Ascending aorta (tissue), 2 donors: ENCODE data around the gene NDUFS6. TPM values are rescaled to one million over a fixed set of nuclear protein-coding genes. Genes with fewer than 3 reads are reported as not detected.

Experiments used
- DNase-seq, 2 donors: peaks; one replicate each; pipeline ENCODE4 v3.0.0-alpha.2; 2019; ENCODE audit warnings: low spot score in 2 of 2
- H3K27ac ChIP-seq, 2 donors: fragments of 200-600 bp; sonication (generic); one replicate each; pipeline ENCODE4 v1.5.1; 2016 to 2017; ENCODE audit warnings: mild to moderate bottlenecking in 1 of 2
- H3K27me3 ChIP-seq: fragments of 200-600 bp; sonication (generic); one replicate; pipeline ENCODE4 v1.5.1; 2017
- H3K36me3 ChIP-seq, 2 donors: fragments of 200-600 bp; sonication (generic); one replicate each; pipeline ENCODE4 v1.5.1; 2016
- H3K4me1 ChIP-seq, 2 donors: fragments of 200-600 bp; sonication (generic); one replicate each; pipeline ENCODE4 v1.5.1; 2016 to 2017; ENCODE audit warnings: mild to moderate bottlenecking in 1 of 2
- H3K4me3 ChIP-seq, 2 donors: fragments of 200-600 bp; sonication (generic); one replicate each; pipeline ENCODE4 v1.5.1; 2016 to 2017; ENCODE audit warnings: mild to moderate bottlenecking in 1 of 2
- H3K9me3 ChIP-seq, 2 donors: fragments of 200-600 bp; sonication (generic); one replicate each; pipeline ENCODE4 v1.5.1; 2016
- CTCF ChIP-seq, 3 experiments: fragments of 200-600 bp in 2 of 3; fragments of 450-650 bp in 1 of 3; sonication (generic) in 2 of 3; IDR thresholded peaks; one replicate each; pipeline ENCODE4 v1.5.1; 2016 to 2019; ENCODE audit warnings: antibody characterized with exemption in 3 of 3, mild to moderate bottlenecking in 1 of 3, moderate library complexity in 1 of 3
- intact Hi-C: fragments of 100-400 bp; cut with DNase I; formaldehyde crosslinking; loops from one replicate; pipeline ENCODE4 v1.15.1; 2023
- total RNA-seq: library from RNA; depleted of rRNA; stranded (reverse); fragments of >200 nt; gene quantifications from one replicate; pipeline ENCODE4 v1.1.0, GENCODE V29; 2016

The NDUFS6 gene
- total RNA-seq, 1 donor from 2014 or later = 29.8 TPM

GRCh38 chr5:1799110-1799601 lies 2.1 kb upstream of the NDUFS6 start:
- Histone ChIP-seq H3K4me1 (peaks cover 4 to 14% of the 10 kb centered on the region in 2 donors), H3K9me3 (no peaks in the 10 kb centered on the region), H3K36me3 (peaks cover 13 to 28% of the 10 kb centered on the region in 2 donors), H3K4me3 (peak overlapping the region; percentile 80 to 97), H3K27me3 (no peaks in the 10 kb centered on the region), H3K27ac (peak overlapping the region; percentile 63 to 80)
- intact Hi-C loops = loop anchor here (2.0 kb wide), 2 partner anchors 454 to 1186 kb away; partner anchors contain the start of genes CEP72 and CLPTM1L
- DNase-seq = no peak
- TF ChIP-seq CTCF (IDR thresholded peaks at IDR 0.05) = no peak

GRCh38 chr5:1799602-1800471 lies 1.4 kb upstream of the NDUFS6 start, which contains the start of gene MRPL36:
Gene MRPL36 (minus strand): TSS chr5:1799837. CDS start chr5:1798935, 902 bp downstream.
- no peak for TF ChIP-seq CTCF (IDR thresholded peaks at IDR 0.05)
- peaks cover 4 to 14% of the 10 kb centered on the region in 2 donors for H3K4me1 ChIP-seq
- intact Hi-C loops = loop anchor here (2.0 to 10.0 kb wide), 4 partner anchors 155 to 1325 kb away; partner anchors contain the start of genes CEP72 and CLPTM1L
- peak within 1 kb of the TSS; percentile 80 to 97 for H3K4me3 ChIP-seq
- H3K27ac ChIP-seq = peak within 1 kb of the TSS; percentile 63 to 80
- no peaks in the 10 kb centered on the region for H3K27me3 ChIP-seq
- H3K36me3 ChIP-seq = peaks cover 19 to 34% of the 10 kb centered on the region in 2 donors
- peak; percentile 64 to 93 for DNase-seq
- H3K9me3 ChIP-seq = no peaks in the 10 kb centered on the region

- Histone ChIP-seq H3K4me1 (peaks cover 4 to 14% of the 10 kb centered on the region in 2 donors), H3K27me3 (no peaks in the 10 kb centered on the region), H3K36me3 (peaks cover 28 to 42% of the 10 kb centered on the region in 2 donors), H3K27ac (peak overlapping the region; percentile 63 to 80), H3K4me3 (peak overlapping the region; percentile 80 to 97), H3K9me3 (no peaks in the 10 kb centered on the region)
- peak in 1 of 2 donors; percentile 71 for DNase-seq
- intact Hi-C loops = loop anchor here (10.0 kb wide), 2 partner anchors 156 to 1326 kb away; no protein-coding TSS in a partner anchor
- no peak for TF ChIP-seq CTCF (IDR thresholded peaks at IDR 0.05)
These were observed 560 bp upstream of the NDUFS6 start for GRCh38 chr5:1800472-1801221.

GRCh38 chr5:1801967-1802295 lies 724 bp downstream of the NDUFS6 start:
- H3K4me3 ChIP-seq = peak overlapping the region; percentile 80 to 97
- intact Hi-C loops = loop anchor here (10.0 kb wide), 2 partner anchors 157 to 1327 kb away; no protein-coding TSS in a partner anchor
- H3K36me3 ChIP-seq = peaks cover 35 to 48% of the 10 kb centered on the region in 2 donors
- no peaks in the 10 kb centered on the region for H3K9me3 ChIP-seq
- peaks cover 4 to 14% of the 10 kb centered on the region in 2 donors for H3K4me1 ChIP-seq
- no peak for TF ChIP-seq CTCF (IDR thresholded peaks at IDR 0.05)
- DNase-seq = no peak
- H3K27ac ChIP-seq = peak overlapping the region in 1 of 2 donors; percentile 63
- H3K27me3 ChIP-seq = no peaks in the 10 kb centered on the region

- peaks cover 4 to 8% of the 10 kb centered on the region in 2 donors for H3K4me1 ChIP-seq
- no peak for TF ChIP-seq CTCF (IDR thresholded peaks at IDR 0.05)
- no peak for DNase-seq
- intact Hi-C loops = loop anchor here (10.0 kb wide), 2 partner anchors 158 to 1328 kb away; no protein-coding TSS in a partner anchor
- no peak overlapping the region for H3K27ac ChIP-seq
- H3K9me3 ChIP-seq = no peaks in the 10 kb centered on the region
- H3K4me3 ChIP-seq = no peak overlapping the region
- H3K27me3 ChIP-seq = no peaks in the 10 kb centered on the region
- peaks cover 40 to 48% of the 10 kb centered on the region in 2 donors for H3K36me3 ChIP-seq
These were observed 2.0 kb downstream of the NDUFS6 start for GRCh38 chr5:1803192-1803591.
